Right lobe of liver (tissue), 4 donors: ENCODE results near the gene ZNF285.

Source experiments
- POLR2A ChIP-seq: fragments of 450-650 bp; IDR thresholded peaks from one replicate; pipeline ENCODE4 v1.6.1; 2017; ENCODE audit warnings: antibody characterized with exemption, mild to moderate bottlenecking
- TF ChIP-seq, protein P1 (sequence below), 4 donors: fragments of 200-600 bp in 3 of 4; fragments of 450-650 bp in 1 of 4; IDR thresholded peaks; one replicate each; pipeline versions ENCODE4 v1.5.1 to v1.8.0; 2016 to 2022; ENCODE audit warnings: antibody characterized with exemption in 4 of 4, mild to moderate bottlenecking in 2 of 4
- donor health status: DM: no; HTN: no; CAD: no.
- donor health status: DM: no; HTN: no; CAD: no.
- donor health status: DM: no; HTN: yes; CAD: no.

DNA sequence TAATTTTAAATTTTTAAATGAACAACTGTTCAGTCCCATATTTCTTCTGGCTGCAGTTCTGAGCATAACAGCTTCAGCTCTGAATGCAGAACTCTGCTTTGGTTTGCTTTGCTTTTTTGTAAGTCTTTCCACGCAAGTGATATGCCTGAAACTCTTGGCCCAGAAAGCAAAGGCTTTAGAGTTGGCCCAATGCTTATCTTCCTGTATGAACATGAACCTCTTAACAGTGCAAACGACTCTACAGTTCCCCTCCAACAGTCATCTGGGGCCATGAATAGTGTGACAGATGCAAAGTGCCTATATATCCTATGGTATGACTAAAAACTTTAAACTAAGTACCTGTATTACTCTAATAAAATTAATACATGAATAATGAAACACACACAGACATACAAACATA is 59.6 kb downstream of the ZNF285 start:
- TF ChIP-seq, protein P1, sequence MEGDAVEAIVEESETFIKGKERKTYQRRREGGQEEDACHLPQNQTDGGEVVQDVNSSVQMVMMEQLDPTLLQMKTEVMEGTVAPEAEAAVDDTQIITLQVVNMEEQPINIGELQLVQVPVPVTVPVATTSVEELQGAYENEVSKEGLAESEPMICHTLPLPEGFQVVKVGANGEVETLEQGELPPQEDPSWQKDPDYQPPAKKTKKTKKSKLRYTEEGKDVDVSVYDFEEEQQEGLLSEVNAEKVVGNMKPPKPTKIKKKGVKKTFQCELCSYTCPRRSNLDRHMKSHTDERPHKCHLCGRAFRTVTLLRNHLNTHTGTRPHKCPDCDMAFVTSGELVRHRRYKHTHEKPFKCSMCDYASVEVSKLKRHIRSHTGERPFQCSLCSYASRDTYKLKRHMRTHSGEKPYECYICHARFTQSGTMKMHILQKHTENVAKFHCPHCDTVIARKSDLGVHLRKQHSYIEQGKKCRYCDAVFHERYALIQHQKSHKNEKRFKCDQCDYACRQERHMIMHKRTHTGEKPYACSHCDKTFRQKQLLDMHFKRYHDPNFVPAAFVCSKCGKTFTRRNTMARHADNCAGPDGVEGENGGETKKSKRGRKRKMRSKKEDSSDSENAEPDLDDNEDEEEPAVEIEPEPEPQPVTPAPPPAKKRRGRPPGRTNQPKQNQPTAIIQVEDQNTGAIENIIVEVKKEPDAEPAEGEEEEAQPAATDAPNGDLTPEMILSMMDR (IDR thresholded peaks at IDR 0.05) = no peak
- TF ChIP-seq POLR2A = no peak
